Stimulated activated CD8-positive, alpha-beta memory T cell treated with anti-CD3 and anti-CD28 coated beads, Interleukin-7, amount 100 ng/mL, for 1 hour (primary cell): ENCODE results near the gene BRINP1.

ENCODE experiments used
- DNase-seq, 2 donors: peaks; one replicate each; pipeline ENCODE4 v3.0.0-alpha.2; 2020; ENCODE audit warnings: low read depth in 2 of 2

The BRINP1 gene

DNA sequence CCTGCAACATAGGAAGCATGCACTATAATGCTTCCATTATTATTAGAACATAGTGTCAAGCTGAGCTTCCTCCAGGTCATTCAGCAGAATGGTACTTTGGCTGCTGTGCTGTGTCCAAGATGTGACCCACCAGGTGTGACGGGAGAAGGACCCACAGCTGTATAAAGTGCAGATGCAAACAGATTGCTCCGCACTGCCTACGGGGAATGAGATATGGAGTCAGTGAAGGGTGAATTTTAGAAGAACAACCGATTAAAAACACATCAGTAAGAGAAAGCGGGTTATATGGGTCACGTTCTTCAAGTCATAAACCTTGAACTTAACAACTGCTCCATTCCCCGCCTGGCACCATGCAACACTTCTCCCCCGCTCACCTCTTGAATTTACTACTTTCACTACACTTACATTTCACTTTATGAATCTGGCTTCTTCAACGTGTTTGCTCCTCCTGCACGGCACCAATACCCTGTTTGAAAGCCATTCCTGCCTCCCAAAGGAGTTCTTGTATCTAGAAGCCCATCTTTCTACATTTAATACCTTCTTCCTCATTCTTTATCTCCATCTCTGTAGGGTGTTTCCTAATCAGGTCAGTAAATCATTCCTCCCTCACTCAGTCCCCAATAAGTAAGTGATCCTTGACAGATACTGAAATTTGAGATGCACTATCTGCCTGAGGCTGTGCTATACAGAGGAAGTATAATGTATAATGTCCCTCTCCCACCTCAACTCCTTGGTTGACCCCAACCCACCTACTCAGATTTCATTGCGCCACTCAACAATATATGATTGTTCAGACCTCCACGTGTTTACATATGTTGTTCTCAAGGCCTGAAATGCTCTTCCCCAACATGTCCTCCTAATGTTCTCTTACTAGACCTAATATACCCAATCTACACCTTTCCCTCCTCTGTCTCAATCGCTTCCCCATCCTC, 25.9 kb downstream of the BRINP1 start:
- DNase-seq, result no peak

DNA sequence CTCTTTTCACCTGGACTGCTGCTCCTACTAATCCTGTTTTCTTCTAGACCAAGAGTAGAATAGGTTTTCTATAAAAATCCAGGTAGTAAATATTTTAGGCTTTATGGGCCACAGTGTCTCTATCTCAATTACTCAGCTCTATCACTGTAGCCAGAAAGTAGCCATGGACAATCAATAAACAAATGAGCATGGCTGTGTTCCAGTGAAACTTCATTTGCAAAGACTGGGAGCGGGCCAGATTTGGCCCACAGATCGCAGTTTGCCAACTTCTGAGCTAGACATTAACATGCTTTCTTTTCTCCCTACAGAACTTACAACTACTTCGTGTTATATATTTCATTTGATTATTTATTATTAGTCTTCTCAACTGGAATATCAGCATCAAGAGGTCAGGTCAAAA, 30.2 kb downstream of the BRINP1 start:
- DNase-seq, result no peak

DNA sequence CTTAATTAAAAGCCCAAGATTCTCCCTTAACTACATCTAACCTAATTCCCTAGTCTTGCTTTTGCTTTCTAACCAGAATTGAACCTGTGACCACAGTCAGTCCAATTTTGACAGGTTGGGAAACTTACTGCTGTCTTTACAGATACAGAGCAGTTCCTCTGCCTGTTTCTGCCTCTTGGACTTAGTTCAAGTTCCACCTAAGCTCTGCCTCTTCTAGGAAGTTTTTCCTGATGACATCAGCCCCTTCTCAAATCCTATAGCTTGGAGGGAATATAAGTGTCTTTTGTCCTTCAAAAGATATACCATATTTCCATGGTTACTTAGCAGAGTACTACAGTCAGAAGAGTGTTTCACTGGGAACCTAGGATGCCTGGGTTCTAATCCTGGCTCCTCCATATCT, 31.7 kb downstream of the BRINP1 start:
- DNase-seq, result no peak

DNA sequence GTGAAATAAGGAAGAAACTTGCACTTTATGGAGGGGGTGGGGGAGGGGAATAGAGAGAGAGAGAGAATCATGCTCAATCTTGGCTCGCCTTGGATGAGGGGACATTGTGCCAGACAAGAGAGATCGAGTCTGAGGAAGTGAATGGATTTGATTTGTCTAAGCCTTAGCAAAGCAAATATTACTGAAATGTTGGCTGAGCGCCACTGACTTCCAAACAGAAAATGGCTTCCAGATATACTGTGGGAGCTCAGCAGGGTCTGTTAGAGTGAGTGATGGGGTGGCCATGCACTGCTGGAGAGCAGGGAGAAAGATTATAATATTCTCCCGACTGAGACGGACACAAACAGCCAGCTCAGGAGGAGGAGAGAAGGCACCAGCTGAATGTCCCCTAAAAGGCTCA, 34.5 kb downstream of the BRINP1 start:
- no peak for DNase-seq

DNA sequence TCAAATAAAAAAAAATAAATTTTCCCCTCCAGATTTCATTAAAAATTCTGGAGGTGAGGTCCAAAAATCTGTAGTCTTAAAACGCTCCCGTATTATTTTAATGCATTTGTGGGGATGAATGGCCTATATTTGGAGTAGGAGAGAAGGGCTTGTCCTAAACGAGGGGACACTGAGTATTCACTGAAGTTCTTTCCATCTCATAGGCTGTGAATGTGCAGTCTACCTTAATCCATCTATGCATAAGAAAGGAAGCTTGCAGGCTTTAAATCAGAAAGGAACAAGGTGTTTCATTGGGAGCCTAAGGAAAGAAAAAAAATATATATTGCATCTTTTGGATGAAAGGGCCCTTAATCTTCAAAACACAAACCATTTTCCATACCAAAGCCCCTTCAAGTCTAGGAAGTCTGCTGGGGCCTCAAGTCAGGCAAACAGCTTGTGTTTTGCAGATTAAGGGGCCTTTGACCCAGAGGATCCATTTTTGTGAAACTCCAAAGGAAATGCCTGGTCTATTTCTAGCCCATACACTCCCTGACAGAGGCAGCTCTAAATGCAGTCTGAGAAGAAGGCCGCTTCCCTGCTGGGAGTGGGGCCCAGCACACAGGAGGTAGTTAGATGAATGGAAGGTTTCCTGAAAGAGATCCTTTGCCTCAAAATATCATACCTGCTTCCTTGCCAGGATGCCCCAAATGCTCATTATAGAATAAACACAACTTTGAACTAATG, 35.6 kb downstream of the BRINP1 start:
- DNase-seq, result no peak

DNA sequence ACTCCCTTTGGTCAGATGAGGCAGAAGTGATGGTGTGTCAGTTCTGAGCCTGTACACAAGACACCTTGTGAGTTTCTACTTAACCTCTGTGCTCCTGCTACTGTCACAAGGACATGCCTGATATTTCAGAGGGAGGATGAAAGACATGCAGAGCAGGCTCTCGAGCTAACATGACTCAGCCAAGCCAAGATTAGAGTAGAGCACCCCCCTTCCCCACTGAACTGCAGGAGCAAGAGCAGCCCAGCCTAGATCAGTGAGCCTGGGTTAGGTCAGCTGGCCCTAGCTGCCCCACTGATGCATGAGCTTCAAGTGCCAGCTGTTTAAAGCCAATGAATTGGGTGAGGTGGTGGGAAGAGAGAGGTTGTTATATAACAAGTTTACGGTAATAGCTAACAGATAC, 36.7 kb downstream of the BRINP1 start:
- DNase-seq, result no peak

DNA sequence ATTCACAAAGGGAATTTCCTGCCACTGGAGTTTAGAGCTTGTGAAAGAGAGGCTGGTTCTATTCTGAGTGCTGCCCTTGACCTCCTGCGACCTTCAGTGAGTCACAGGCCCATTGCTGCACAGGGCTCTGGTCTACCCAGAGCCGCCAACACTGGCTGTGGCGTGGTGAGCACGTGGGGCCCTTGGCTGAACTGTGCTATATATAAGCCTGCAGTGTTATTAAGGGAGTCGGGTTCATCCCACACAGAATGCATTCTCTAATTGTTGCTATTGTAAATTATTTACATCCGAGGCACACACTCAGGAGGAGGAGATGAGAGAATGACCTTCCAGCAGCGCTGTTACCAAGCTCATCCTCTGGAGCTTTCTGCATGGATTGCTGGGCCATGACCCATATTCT, 47.1 kb downstream of the BRINP1 start:
- DNase-seq, result no peak

DNA sequence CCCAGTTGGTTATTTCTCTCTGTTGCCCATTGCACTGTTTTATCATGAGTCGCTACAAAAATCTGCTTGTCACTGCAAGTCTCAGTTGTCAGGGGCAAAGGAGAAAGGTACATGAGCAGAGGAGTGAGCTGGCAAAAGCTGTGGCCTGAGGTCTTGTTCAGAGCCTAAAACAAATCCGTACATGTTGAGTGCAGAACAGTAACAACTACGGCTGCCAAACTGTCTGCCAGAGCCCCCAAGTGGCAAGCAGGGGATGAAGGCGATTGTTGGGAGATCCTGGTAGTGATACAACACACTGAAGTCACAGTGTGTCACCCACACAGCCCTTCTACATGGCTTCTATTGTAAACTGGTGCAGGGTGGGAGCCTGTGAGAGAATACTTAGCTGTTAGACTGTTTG, 50.9 kb downstream of the BRINP1 start:
- no peak for DNase-seq

DNA sequence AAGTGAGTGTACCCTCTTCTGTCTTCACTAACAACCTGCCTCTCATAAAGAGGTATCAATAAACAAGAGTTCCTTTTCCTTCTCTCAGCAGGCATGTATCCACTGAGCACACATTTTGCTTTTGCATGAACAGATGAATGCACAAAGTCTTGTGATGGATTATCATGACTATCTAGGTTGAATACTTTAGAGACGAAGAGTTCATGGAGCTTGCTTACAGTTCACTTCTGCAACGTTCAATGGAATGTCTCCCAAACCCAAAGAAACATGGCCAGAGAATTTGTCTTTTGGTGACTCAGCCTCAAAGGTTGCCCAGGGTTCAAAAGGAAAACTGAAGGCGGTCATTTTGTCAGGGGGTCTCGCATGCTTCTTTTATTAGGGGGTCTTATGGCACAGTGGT, 55.4 kb downstream of the BRINP1 start:
- DNase-seq, result no peak

DNA sequence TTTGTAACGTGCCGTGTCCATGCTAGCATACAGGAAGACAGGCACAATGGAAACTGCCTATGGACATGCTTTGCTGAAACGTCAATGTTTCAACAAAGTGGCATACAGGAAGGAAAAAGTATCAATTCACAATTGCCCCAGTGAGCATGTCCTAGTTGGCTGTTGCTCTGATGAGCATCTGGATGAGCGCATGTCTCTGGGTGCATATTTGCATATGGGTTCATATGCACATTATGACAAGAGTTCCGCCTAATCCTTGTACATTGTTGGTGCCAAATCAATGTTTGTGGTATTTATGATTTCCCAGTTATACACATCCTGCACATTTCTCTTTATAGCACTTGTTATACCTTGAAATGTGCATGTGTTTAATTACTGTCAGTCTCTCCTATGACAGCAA, 58.5 kb downstream of the BRINP1 start:
- no peak for DNase-seq

DNA sequence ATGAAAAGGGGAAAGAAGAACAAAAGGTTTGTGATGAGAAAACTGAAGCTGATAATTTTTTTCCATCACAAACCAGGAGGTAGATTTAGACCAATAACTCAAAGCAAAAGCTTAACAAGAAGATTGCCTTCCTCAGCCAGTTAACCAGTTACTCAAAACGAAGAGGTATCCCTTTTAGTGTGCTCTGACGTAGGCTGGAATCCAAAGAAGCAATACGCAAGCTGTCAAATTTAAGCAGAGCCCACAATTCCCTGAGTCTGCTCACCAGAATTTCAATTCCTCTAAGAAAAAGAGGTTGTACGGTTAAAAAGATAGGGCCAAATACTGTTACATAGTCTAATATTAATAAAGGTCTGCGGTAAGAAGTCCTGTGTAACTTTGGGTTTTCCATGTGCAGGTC, 61.8 kb downstream of the BRINP1 start:
- DNase-seq, result no peak

DNA sequence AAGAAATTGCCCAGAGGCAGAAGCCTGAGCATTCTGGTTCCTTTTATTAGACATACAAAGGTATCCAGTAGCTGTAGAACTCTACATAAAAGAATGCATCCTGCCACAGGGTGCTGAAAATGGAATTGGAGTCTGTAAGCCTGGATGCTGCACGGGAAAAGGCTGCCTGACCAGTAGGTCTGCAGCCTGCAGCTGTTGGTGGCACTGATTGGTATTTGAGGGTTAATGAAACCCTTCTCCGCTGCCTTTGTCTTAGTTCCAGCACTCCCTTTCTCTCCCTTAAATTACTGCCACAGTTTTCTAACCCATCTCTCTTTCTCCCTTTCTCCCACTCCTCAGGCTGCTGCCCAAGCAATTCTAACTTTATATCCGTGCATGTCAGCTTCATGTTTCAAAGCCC, 64.7 kb downstream of the BRINP1 start:
- no peak for DNase-seq

DNA sequence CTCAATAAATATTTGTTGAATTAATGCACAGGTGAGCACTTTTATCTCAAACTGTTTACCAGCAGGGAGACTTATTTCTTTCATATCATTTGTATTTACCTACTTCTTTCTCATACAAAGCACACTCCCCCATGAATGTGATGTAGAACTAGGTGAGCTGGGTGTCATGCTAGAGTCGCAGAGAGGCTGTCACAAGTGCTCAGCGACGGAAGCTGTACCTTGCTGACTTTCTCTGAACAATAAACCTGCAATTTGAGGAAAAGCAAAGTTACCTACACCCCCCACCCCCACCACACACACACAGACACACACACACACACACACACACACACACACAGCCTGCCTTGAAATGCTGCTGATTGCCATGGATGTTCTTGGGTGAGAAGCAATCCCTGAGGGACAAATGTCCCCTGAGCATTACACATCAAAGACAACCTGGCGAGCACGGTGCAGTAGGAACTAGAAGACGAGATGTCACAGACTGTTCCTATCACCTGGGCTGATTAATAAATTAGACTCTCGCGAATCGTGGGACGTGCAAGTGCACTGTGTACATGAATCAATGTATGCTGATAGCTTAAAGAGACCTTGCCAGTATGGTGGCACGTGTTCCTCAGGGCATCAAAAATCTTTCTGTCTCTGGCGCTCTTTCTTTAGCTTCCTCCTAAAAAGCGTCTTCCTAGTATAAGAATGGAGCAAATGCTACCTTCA, 66.1 kb downstream of the BRINP1 start:
- no peak for DNase-seq

DNA sequence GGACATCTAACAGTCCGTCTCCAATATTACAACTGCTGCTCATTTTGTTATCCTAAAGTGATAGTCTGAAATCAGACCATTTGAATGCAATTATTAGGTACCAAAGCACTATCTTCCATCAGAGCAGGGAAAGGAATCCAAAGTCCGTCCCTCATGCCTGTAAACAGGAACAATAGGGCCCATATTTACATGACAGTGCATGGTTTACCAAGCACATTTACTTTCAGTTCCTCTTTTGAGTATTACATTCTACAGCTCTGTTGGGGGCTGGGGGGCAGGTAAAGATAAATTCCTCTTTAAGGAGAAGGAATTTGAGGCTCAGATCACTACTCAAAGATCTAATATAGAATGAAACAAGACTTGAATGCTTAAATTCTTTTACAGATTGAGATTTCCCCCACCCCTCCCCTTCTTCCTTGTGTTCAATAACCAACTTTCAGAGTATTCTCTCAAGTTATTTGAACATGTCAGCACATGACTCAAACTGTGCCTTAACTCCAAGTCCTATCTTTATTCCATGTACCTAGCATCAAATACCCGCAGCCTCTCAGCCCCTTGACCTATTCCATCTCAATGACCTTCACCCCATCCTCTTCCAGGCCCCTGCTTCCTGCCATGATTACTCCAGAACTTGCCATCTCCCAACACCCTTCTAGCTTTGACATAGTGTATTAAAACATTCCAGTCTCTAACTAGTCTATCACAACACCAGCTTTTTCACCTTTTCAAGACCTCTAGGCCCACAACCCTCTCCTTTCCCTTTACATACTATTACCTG, 71.0 kb downstream of the BRINP1 start:
- no peak for DNase-seq

DNA sequence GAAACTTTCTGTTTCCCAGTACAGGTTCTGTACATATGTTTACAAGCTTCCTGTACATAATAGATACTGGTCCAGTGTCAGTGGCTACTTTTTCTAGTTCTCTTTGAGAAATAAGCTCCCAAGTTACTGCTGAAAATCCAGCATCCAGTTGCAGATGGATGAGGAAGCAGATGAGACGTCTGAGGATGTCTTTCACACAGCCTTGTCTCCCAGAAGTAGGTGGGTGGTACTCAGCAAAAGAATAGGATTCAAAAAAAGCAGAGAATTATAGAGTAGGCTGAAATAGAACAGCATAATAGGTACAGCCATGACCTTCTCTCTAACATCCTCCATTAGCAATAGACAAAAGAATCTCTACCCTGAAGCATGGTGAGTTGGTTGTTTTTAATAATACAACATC, 77.7 kb downstream of the BRINP1 start:
- no peak for DNase-seq

DNA sequence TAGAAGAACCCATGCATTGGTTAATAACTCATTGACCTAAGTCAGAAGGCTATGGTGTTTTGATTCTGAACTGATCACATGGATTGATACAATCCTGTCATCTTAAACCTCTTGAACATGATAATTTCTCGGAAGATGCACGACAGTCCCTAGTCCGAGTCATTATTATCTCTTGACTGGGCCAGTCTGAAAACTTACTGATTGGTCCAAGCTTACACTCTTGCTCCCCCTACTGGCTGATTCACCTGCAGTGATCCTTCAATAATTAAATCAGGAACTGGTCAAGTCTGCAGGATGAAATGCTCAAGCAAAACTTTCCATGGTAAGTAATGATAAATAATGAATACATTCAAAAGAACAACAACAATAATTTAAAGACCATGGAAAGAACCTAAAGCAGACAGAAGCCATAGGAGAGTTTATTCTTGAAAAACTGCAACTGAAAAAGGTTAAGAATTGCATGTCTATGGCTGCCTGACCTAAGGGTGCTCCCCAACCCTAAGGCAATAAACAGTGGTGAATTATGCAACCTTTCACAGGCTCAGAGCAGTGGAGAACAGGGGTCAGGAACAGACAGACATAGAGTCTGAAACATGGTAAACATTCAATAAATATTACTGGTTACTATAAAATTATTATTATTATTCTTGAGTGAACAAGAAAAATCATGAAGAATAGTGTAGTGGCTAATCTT, 79.3 kb downstream of the BRINP1 start:
- DNase-seq, result no peak

DNA sequence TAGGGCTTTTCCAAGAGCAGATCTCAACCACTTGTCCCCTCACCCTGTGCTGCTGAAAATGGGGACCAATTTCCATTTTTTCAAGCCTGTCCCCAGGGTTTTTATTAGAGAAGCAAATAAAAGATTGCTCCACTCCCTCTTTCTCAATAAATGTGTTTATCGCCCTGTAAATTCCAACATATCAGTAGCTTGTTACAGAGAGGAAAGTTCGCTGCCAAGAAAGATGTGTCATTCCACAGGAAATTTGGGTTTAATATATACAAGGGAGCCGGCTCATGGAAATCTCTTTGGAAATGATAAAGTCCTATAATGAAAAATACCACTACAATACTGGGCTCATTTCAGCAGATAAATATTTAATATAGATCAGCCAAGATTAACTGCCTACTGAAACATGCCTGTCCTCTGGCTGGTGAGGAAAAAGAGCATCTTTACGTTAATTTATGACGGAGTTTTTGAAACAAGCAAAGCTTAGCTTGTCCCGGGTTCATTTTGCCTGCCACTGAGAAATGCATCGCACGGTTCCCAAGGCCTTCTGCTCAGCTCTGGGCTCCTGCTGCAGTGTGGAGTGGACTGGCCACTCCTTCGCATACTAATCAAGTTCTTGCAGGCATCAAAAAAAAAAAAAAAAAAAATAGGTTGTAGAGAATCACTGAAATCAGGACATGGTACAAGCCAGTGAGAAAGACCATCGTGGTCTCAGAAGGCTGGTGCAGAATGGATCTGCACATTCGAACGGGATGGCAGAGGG, 84.5 kb downstream of the BRINP1 start:
- DNase-seq, result no peak

DNA sequence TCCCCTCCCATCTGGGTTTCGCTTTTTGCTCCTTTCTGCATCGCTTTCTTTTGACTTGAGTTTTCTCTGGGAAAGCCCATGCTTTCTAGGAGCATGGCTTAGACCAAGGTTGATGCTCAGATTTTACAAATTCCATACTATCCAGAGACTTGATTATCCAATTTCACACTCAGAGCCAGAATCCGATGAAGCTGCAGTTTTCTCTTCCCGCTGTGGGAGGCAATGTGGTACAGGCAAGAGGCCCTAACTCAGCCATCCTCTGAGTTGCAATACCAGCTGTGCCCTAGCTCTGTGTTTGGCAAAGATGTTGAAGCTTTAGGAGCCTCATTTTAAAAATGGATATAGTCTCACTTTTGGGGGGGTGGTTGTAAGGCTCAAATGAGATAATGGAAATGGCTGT, 85.1 kb downstream of the BRINP1 start:
- no peak for DNase-seq

DNA sequence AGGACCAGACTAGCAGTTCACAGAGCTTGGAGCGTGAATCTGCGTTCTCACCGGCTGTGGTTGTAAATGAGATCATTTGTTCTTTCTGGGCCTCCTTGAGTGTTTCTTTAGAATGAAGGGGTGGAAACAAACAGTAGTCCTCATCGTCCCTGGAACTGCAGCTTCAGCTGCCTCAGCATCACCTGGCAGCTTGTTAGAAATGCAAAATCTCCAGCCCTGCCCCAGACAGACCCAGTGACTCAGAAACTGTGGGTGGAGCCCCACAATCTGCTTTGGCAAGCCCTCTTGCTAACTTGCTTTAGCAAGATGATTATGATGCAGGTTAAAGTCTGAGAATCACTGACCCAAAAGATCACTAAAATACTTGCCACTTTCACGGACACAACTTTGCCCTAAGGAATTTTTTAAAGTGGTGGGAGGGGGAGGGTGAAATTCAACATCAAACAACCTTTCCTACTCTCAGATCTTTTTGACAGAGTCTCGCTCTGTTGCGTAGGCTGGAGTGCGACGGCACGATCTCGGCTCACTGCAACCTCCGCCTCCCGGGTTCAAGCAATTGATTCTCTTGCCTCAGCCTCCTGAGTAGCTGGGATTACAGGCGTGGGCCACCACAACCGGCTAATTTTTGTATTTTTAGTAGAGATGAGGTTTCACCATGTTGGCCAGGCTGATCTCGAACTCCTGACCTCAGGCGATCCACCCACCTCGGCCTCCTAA, 86.0 kb downstream of the BRINP1 start:
- DNase-seq, result no peak
